ENCODE data around the gene HACD2. TPM values are rescaled to one million over a fixed set of nuclear protein-coding genes. Genes with fewer than 3 reads are reported as not detected.

HACD2 gene
- total RNA-seq, 2 donors from 2014 or later, result 22.7 to 28.6 TPM

- H3K27me3 ChIP-seq, result no peaks in the 10 kb centered on the region
- H3K27ac ChIP-seq, result peak overlapping the region; percentile 71 to 97
- no peak overlapping the region for H3K4me3 ChIP-seq
- no peaks in the 10 kb centered on the region for H3K9me3 ChIP-seq
- H3K36me3 ChIP-seq, result no peaks in the 10 kb centered on the region
- TF ChIP-seq, protein P1, sequence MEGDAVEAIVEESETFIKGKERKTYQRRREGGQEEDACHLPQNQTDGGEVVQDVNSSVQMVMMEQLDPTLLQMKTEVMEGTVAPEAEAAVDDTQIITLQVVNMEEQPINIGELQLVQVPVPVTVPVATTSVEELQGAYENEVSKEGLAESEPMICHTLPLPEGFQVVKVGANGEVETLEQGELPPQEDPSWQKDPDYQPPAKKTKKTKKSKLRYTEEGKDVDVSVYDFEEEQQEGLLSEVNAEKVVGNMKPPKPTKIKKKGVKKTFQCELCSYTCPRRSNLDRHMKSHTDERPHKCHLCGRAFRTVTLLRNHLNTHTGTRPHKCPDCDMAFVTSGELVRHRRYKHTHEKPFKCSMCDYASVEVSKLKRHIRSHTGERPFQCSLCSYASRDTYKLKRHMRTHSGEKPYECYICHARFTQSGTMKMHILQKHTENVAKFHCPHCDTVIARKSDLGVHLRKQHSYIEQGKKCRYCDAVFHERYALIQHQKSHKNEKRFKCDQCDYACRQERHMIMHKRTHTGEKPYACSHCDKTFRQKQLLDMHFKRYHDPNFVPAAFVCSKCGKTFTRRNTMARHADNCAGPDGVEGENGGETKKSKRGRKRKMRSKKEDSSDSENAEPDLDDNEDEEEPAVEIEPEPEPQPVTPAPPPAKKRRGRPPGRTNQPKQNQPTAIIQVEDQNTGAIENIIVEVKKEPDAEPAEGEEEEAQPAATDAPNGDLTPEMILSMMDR (IDR thresholded peaks at IDR 0.05), result no peak
- peaks cover 0 to 46% of the 10 kb centered on the region in 2 donors for H3K4me1 ChIP-seq
- no peak for DNase-seq (ENCODE audit: low spot score)
Observed at GRCh38 chr3:123442125-123442524, 142.7 kb downstream of the HACD2 start.

Other genes with a start within 250 kb of the HACD2 start
- 100 to 1,000 TPM; 105 to 163 TPM for gene ADCY5, start 136.0 kb downstream of the HACD2 start, total RNA-seq